ENCODE measurements around the gene SRRT. TPM values are rescaled to one million over a fixed set of nuclear protein-coding genes. Genes with fewer than 3 reads are reported as not detected.

Gene SRRT
- total and polyA plus RNA-seq, 2 of the 4 experiments (the other 2 are of a cell fraction) = 41.4 to 93.5 TPM

DNA sequence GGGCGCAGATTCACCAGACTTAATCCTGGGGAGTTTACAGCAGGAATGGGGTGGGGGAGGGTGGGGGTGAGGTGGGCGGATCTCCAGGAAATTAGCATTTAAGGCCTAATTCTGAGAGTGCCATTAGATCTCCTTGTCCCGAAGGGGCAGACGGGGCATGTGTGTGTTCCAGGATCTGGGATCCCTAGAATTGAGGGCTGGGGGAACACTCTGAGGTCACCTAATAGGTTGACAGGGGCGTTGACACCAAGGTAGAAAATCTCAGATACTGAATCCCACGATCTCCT is 38.1 kb upstream of the SRRT start:
- no peaks in the 10 kb centered on the region for H3K9me3 ChIP-seq (ENCODE audit: control insufficient read depth, insufficient read depth, low read length)
- in situ Hi-C loops (cut with MboI; ENCODE audit: low sequenced_read_pairs) = no loop called here
- no peak overlapping the region; the same call in 1 of the 2 replicates for H3K4me2 ChIP-seq (ENCODE audit: low read depth, low read length)
- peak overlapping the region; percentile 53 for H2AK5ac ChIP-seq (ENCODE audit: low read depth, low read length)
- peak overlapping the region; percentile 84; the same call in 1 of the 2 replicates for H3K14ac ChIP-seq (replicated peaks; ENCODE audit: low read depth, low read length)
- no peak overlapping the region for H2BK15ac ChIP-seq (ENCODE audit: low read depth, low read length)
- no peak overlapping the region for H2AK9ac ChIP-seq (replicated peaks; ENCODE audit: low read depth, low read length, poor library complexity)
- H3K9me1 ChIP-seq (ENCODE audit: insufficient read depth, low read length) = no peaks in the 10 kb centered on the region; the same call in 1 of the 2 replicates
- peak overlapping the region; percentile 95 to 99 for H4K8ac ChIP-seq (ENCODE audit: low read depth in 2 of 2, low read length in 2 of 2)
- H2BK120ac ChIP-seq (ENCODE audit: low read depth, low read length) = no peak overlapping the region
- H3K27ac ChIP-seq (ENCODE audit: insufficient read depth, low read length) = no peak overlapping the region
- dilution Hi-C loops (cut with HindIII; ENCODE audit: low sequenced_read_pairs, unreplicated experiment) = no loop called here
- peak overlapping the region; percentile 91 for H2AFZ ChIP-seq (replicated peaks; ENCODE audit: low read length, poor library complexity)
- H3K18ac ChIP-seq (ENCODE audit: low read depth, low read length) = no peak overlapping the region
- TF ChIP-seq NFE2L2 (IDR thresholded peaks at IDR 0.05; ENCODE audit: low read depth, low read length) = no peak
- TF ChIP-seq FOS (IDR thresholded peaks at IDR 0.05; ENCODE audit: low read depth, low read length) = no peak
- TF ChIP-seq, protein P1, sequence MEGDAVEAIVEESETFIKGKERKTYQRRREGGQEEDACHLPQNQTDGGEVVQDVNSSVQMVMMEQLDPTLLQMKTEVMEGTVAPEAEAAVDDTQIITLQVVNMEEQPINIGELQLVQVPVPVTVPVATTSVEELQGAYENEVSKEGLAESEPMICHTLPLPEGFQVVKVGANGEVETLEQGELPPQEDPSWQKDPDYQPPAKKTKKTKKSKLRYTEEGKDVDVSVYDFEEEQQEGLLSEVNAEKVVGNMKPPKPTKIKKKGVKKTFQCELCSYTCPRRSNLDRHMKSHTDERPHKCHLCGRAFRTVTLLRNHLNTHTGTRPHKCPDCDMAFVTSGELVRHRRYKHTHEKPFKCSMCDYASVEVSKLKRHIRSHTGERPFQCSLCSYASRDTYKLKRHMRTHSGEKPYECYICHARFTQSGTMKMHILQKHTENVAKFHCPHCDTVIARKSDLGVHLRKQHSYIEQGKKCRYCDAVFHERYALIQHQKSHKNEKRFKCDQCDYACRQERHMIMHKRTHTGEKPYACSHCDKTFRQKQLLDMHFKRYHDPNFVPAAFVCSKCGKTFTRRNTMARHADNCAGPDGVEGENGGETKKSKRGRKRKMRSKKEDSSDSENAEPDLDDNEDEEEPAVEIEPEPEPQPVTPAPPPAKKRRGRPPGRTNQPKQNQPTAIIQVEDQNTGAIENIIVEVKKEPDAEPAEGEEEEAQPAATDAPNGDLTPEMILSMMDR (conservative IDR thresholded peaks at IDR 0.05; ENCODE audit: low read depth, low read length) = no peak
- TF ChIP-seq, protein P2, sequence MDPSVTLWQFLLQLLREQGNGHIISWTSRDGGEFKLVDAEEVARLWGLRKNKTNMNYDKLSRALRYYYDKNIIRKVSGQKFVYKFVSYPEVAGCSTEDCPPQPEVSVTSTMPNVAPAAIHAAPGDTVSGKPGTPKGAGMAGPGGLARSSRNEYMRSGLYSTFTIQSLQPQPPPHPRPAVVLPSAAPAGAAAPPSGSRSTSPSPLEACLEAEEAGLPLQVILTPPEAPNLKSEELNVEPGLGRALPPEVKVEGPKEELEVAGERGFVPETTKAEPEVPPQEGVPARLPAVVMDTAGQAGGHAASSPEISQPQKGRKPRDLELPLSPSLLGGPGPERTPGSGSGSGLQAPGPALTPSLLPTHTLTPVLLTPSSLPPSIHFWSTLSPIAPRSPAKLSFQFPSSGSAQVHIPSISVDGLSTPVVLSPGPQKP (IDR thresholded peaks at IDR 0.05; ENCODE audit: borderline replicate concordance, low read depth, low read length) = no peak
- TF ChIP-seq SMC3 (IDR thresholded peaks at IDR 0.05; ENCODE audit: low read depth, low read length) = no peak
- TF ChIP-seq RCOR1 (IDR thresholded peaks at IDR 0.05; ENCODE audit: insufficient replicate concordance, low read length) = no peak
- TF ChIP-seq CEBPB (IDR thresholded peaks at IDR 0.05; ENCODE audit: low read depth, low read length) = no peak
- TF ChIP-seq MXI1 (IDR thresholded peaks at IDR 0.05; ENCODE audit: borderline replicate concordance, low read depth, low read length) = no peak
- no peak for TF ChIP-seq MAZ (IDR thresholded peaks at IDR 0.05; ENCODE audit: borderline replicate concordance, low read depth, low read length)
- TF ChIP-seq BHLHE40 (IDR thresholded peaks at IDR 0.05; ENCODE audit: low read depth, low read length) = no peak
- TF ChIP-seq MAFK (IDR thresholded peaks at IDR 0.05; ENCODE audit: low read depth, low read length) = no peak
- no peak for TF ChIP-seq RFX5 (IDR thresholded peaks at IDR 0.05; ENCODE audit: low read depth, low read length)
- no peak for TF ChIP-seq RAD21 (IDR thresholded peaks at IDR 0.05; ENCODE audit: low read length)
- TF ChIP-seq USF2 (IDR thresholded peaks at IDR 0.05; ENCODE audit: low read depth, low read length) = no peak
- TF ChIP-seq CHD1 (IDR thresholded peaks at IDR 0.05; ENCODE audit: low read depth, low read length) = no peak
- no peak for TF ChIP-seq POLR2A (IDR thresholded peaks at IDR 0.05; ENCODE audit: low read depth, low read length)
- WGBS, 2 experiments (ENCODE audit: extremely low coverage in 2 of 2, insufficient read length in 1 of 2) = no CpG with 5 or more reads among the region's 6 CpGs
- no peaks in the 10 kb centered on the region for H3K36me3 ChIP-seq (ENCODE audit: control insufficient read depth, insufficient read depth, low read length)
- no peak overlapping the region for H2BK20ac ChIP-seq (ENCODE audit: low read depth, low read length)
- ChIA-PET CTCF (no interaction called here), POLR2A (ENCODE audit: unreplicated experiment) (no interaction called here)
- H3K4me3 ChIP-seq (ENCODE audit: insufficient read depth, low read depth, low read length) = no peak overlapping the region
- intact Hi-C loops (cut with micrococcal nuclease) = loop anchor here (2.0 to 10.0 kb wide), 3 partner anchors 30 to 252 kb away; partner anchors contain the start of genes FBXO24, LRCH4 and TRIP6
- peak overlapping the region; percentile 87 for H3K4ac ChIP-seq (ENCODE audit: low read depth, low read length)
- no peak overlapping the region for H3K9ac ChIP-seq (ENCODE audit: low read depth, low read length)
- peak overlapping the region; percentile 74 for H4K91ac ChIP-seq (ENCODE audit: insufficient read depth, low read depth, low read length)
- H3K23ac ChIP-seq (ENCODE audit: low read depth, low read length) = 0 out of 2 replicates have a peak overlapping the region, but pooled peaks have one; percentile 39
- H4K20me1 ChIP-seq (ENCODE audit: insufficient read depth, low read length) = no peaks in the 10 kb centered on the region
- peak overlapping the region; percentile 96 for H4K5ac ChIP-seq (ENCODE audit: low read depth, low read length)
- no peaks in the 10 kb centered on the region for H3K27me3 ChIP-seq (ENCODE audit: control insufficient read depth, insufficient read depth, low read length)
- no peak for DNase-seq
- ATAC-seq (ENCODE audit: low read depth) = no peak
- no peaks in the 10 kb centered on the region for H3K4me1 ChIP-seq (ENCODE audit: control insufficient read depth, insufficient read depth, low read length)
- no peaks in the 10 kb centered on the region; a peak in 1 of 4 replicates for H3K79me1 ChIP-seq (ENCODE audit: low read depth in 1 of 2, low read length in 2 of 2)
- H3K56ac ChIP-seq (ENCODE audit: extremely low read depth, insufficient read depth, low read length) = no peak overlapping the region; the same call in 1 of the 2 replicates
- H2BK5ac ChIP-seq (ENCODE audit: low read depth, low read length, poor library complexity, severe bottlenecking) = peak overlapping the region; percentile 55
- BruUV-seq (replicated peaks) = no TSS peak
